ENCODE results near the gene C20orf144. TPM values are rescaled to one million over a fixed set of nuclear protein-coding genes. Genes with fewer than 3 reads are reported as not detected.

The C20orf144 gene
- total RNA-seq, 2 experiments from 2014 or later = 0.42 to 0.44 TPM

GRCh38 chr20:33653218-33653899 is 8.8 kb upstream of the C20orf144 start:
- Histone ChIP-seq H3K79me2 (ENCODE audit: insufficient read depth, low read depth, low read length) (no peaks in the 10 kb centered on the region), H3K9me3 (ENCODE audit: low read length) (no peaks in the 10 kb centered on the region), H3K27ac (ENCODE audit: low read depth, low read length, poor library complexity, severe bottlenecking) (peak overlapping the region; percentile 0), H3K36me3 (ENCODE audit: insufficient read depth, low read length) (peaks cover 23% of the 10 kb centered on the region; the same call in 1 of the 2 replicates), H2AFZ (ENCODE audit: low read length) (no peak overlapping the region), H3K4me3 (ENCODE audit: low read depth, low read length, poor library complexity, severe bottlenecking) (no peak overlapping the region), H3K9me2 (ENCODE audit: insufficient read depth, low read length) (no peaks in the 10 kb centered on the region), H3K4me2 (ENCODE audit: low read length) (no peak overlapping the region), H3K4me1 (ENCODE audit: insufficient read depth, low read length, poor library complexity, severe bottlenecking) (peaks cover 19% of the 10 kb centered on the region), H4K20me1 (ENCODE audit: insufficient read depth, low read length) (no peaks in the 10 kb centered on the region)
- BruUV-seq (replicated peaks) = no TSS peak
- TF ChIP-seq CTCF (conservative IDR thresholded peaks at IDR 0.05; ENCODE audit: low read length) (peak; percentile 91), EZH2phosphoT487 (IDR thresholded peaks at IDR 0.05; ENCODE audit: borderline replicate concordance, low read depth, low read length) (no peak)
- intact Hi-C loops (cut with micrococcal nuclease; ENCODE audit: unreplicated experiment) = loop anchor here (1.0 to 5.0 kb wide), 4 partner anchors 85 to 251 kb away; partner anchors contain the start of gene CDK5RAP1
- DNase-seq (ENCODE audit: low spot score) = peak; percentile 82
- ChIA-PET CTCF (ENCODE audit: unreplicated experiment) (interaction anchor here (0.6 kb wide), 1 partner anchor 11 kb away, joined by 3 read pairs; no protein-coding TSS in a partner anchor), POLR2A (interaction anchor here (0.6 kb wide), 1 partner anchor 954 kb away, joined by 3 read pairs; no protein-coding TSS in a partner anchor)

- Histone ChIP-seq H2AFZ (ENCODE audit: low read length) (no peak overlapping the region), H3K4me1 (ENCODE audit: insufficient read depth, low read length, poor library complexity, severe bottlenecking) (peaks cover 19% of the 10 kb centered on the region), H3K9me2 (ENCODE audit: insufficient read depth, low read length) (no peaks in the 10 kb centered on the region), H3K27ac (ENCODE audit: low read depth, low read length, poor library complexity, severe bottlenecking) (no peak overlapping the region), H3K36me3 (ENCODE audit: insufficient read depth, low read length) (peaks cover 22% of the 10 kb centered on the region; the same call in 1 of the 2 replicates), H3K79me2 (ENCODE audit: insufficient read depth, low read depth, low read length) (no peaks in the 10 kb centered on the region), H4K20me1 (ENCODE audit: insufficient read depth, low read length) (no peaks in the 10 kb centered on the region), H3K4me2 (ENCODE audit: low read length) (no peak overlapping the region), H3K4me3 (ENCODE audit: low read depth, low read length, poor library complexity, severe bottlenecking) (no peak overlapping the region), H3K9me3 (ENCODE audit: low read length) (no peaks in the 10 kb centered on the region)
- intact Hi-C loops (cut with micrococcal nuclease; ENCODE audit: unreplicated experiment) = loop anchor here (1.0 to 5.0 kb wide), 4 partner anchors 85 to 252 kb away; partner anchors contain the start of gene CDK5RAP1
- ChIA-PET POLR2A (no interaction called here), CTCF (ENCODE audit: unreplicated experiment) (interaction anchor here (0.6 kb wide), 1 partner anchor 10 kb away, joined by 3 read pairs; no protein-coding TSS in a partner anchor)
- no peak for DNase-seq (ENCODE audit: low spot score)
- BruUV-seq (replicated peaks) = no TSS peak
- TF ChIP-seq EZH2phosphoT487 (IDR thresholded peaks at IDR 0.05; ENCODE audit: borderline replicate concordance, low read depth, low read length) = no peak
- no peak for TF ChIP-seq CTCF (conservative IDR thresholded peaks at IDR 0.05; ENCODE audit: low read length)
Observed at GRCh38 chr20:33653900-33654596, 8.1 kb upstream of the C20orf144 start.
